Colonic mucosa (tissue), 4 donors: Measurements from ENCODE around the gene TFB1M. TPM values are rescaled to one million over a fixed set of nuclear protein-coding genes. Genes with fewer than 3 reads are reported as not detected.

ENCODE experiments used
- DNase-seq: peaks from one replicate; pipeline ENCODE4 v3.0.0-alpha.2; 2020
- H3K27ac ChIP-seq: fragments of 200-600 bp; one replicate; pipeline ENCODE4 v1.8.0; 2021
- H3K27me3 ChIP-seq: fragments of 200-600 bp; one replicate; pipeline ENCODE4 v1.8.0; 2021
- H3K36me3 ChIP-seq: fragments of 200-600 bp; one replicate; pipeline ENCODE4 v1.8.0; 2021
- H3K4me1 ChIP-seq: fragments of 200-600 bp; one replicate; pipeline ENCODE4 v1.8.0; 2021; ENCODE audit warnings: mild to moderate bottlenecking
- H3K4me3 ChIP-seq: fragments of 200-600 bp; one replicate; pipeline ENCODE4 v1.8.0; 2021
- H3K9ac ChIP-seq, 2 donors: one replicate each; pipeline ENCODE4 v1.7.0; 2013; ENCODE audit warnings: control low read depth in 2 of 2, low read depth in 2 of 2, low read length in 2 of 2
- H3K9me3 ChIP-seq: fragments of 200-600 bp; one replicate; pipeline ENCODE4 v1.8.0; 2021
- intact Hi-C: fragments of 100-400 bp; cut with DNase I; formaldehyde crosslinking; loops from one replicate; pipeline ENCODE4 v1.14.1; 2022
- total RNA-seq, 2 donors: library from RNA; stranded (reverse); fragmentation: NEBNext Ultra II Directional in 1 of 2; extraction: Animal tissue kit (Norgen Biotek cat#: 25700) in 1 of 2; gene quantifications; one replicate each; pipeline ENCODE4 v1.2.1, GENCODE V29; 2021
- TF ChIP-seq, protein P1 (sequence below): fragments of 200-600 bp; IDR thresholded peaks from one replicate; pipeline ENCODE4 v1.8.0; 2022; ENCODE audit warnings: antibody characterized with exemption, mild to moderate bottlenecking
- donor health status: healthy.
- donor health status: DM: no; HTN: no; CAD: no.
- donor health status: DM: no; HTN: no; CAD: no.

Gene TFB1M
- total RNA-seq, 2 donors from 2014 or later, result 17.8 to 27.9 TPM

DNA sequence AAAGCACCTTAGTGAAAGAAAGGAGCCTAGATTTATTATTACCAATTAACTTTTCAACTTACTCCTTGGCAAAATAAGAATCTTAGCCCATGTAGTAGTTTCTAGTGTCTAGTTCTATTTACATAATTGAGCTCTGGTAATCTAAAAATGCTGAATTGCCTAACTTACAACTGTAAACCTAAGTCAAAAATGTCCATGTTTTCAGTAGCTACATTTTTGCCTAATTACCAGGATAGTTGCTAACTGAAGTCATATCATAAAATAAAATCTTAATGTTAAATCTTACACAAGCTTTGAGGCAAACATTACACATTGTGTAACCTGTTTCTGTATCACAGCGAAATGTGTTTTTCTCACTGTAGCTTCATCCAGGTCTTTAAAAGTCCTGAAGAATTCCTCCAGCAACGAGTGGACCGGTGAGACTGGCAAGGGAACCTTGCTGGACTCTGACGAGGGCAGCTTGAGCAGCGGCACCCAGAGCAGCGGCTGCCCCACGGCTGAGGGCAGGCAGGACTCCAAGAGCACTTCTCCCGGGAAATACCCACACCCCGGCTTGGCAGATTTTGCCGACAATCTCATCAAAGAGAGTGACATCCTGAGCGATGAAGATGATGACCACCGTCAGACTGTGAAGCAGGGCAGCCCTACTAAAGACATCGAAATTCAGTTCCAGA lies 58.0 kb downstream of the TFB1M start:
- Histone ChIP-seq H3K27ac (no peak overlapping the region), H3K27me3 (no peaks in the 10 kb centered on the region), H3K36me3 (no peaks in the 10 kb centered on the region), H3K9me3 (no peaks in the 10 kb centered on the region), H3K4me1 (no peaks in the 10 kb centered on the region), H3K4me3 (no peak overlapping the region), H3K9ac (no peak overlapping the region)
- intact Hi-C loops, result no loop called here
- TF ChIP-seq, protein P1, sequence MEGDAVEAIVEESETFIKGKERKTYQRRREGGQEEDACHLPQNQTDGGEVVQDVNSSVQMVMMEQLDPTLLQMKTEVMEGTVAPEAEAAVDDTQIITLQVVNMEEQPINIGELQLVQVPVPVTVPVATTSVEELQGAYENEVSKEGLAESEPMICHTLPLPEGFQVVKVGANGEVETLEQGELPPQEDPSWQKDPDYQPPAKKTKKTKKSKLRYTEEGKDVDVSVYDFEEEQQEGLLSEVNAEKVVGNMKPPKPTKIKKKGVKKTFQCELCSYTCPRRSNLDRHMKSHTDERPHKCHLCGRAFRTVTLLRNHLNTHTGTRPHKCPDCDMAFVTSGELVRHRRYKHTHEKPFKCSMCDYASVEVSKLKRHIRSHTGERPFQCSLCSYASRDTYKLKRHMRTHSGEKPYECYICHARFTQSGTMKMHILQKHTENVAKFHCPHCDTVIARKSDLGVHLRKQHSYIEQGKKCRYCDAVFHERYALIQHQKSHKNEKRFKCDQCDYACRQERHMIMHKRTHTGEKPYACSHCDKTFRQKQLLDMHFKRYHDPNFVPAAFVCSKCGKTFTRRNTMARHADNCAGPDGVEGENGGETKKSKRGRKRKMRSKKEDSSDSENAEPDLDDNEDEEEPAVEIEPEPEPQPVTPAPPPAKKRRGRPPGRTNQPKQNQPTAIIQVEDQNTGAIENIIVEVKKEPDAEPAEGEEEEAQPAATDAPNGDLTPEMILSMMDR, result no peak
- no peak for DNase-seq

GRCh38 chr6:155254139-155254538 lies 60.1 kb downstream of the TFB1M start:
- no peak for DNase-seq
- no peaks in the 10 kb centered on the region for H3K27me3 ChIP-seq
- no peaks in the 10 kb centered on the region for H3K36me3 ChIP-seq
- intact Hi-C loops, result no loop called here
- no peaks in the 10 kb centered on the region for H3K9me3 ChIP-seq
- H3K27ac ChIP-seq, result no peak overlapping the region
- H3K4me3 ChIP-seq, result no peak overlapping the region
- H3K9ac ChIP-seq, result no peak overlapping the region
- H3K4me1 ChIP-seq, result no peaks in the 10 kb centered on the region
- TF ChIP-seq, protein P1, result no peak

- Histone ChIP-seq H3K27me3 (no peaks in the 10 kb centered on the region), H3K9me3 (no peaks in the 10 kb centered on the region), H3K4me3 (no peak overlapping the region), H3K36me3 (no peaks in the 10 kb centered on the region), H3K27ac (no peak overlapping the region), H3K4me1 (no peaks in the 10 kb centered on the region), H3K9ac (no peak overlapping the region)
- TF ChIP-seq, protein P1, result no peak
- no peak for DNase-seq
- intact Hi-C loops, result no loop called here
Measured at GRCh38 chr6:155253337-155253736, 60.9 kb downstream of the TFB1M start.

GRCh38 chr6:155252581-155252980 lies 61.7 kb downstream of the TFB1M start:
- intact Hi-C loops, result no loop called here

DNA sequence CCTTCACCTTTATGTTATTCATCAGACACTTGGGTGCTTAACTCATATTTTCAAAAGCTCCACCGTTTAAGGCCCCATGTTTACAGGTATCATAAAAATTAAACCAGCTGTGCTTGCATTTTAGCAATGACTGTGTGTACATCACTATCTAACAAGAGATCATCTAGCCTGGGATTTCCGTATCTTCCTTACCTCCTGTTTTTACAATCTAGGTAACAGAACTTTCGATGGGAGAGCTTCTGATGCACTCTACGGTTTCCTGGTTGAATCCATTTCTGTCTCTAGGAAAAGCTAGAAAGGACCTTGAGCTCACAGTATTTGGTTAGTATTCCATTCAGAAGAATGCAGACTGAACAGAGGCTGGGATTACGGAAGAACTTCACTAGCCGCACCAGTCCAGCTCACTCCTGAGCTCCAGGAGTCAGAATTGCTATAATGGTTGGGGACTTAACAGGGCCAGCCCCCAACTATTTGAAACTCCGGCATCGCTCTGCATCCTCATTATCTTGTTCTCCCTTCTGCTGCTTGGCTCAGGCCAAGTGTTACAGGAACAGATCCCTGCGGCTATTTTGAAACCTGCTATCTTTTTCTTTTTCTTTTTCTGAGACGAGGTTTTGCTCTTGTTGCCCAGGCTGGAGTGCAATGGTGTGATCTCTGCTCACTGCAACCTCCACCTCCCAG lies 63.4 kb downstream of the TFB1M start:
- Histone ChIP-seq H3K27me3 (no peaks in the 10 kb centered on the region), H3K4me3 (no peak overlapping the region), H3K27ac (no peak overlapping the region), H3K9ac (no peak overlapping the region), H3K36me3 (no peaks in the 10 kb centered on the region), H3K4me1 (no peaks in the 10 kb centered on the region), H3K9me3 (no peaks in the 10 kb centered on the region)
- TF ChIP-seq, protein P1, result no peak
- intact Hi-C loops, result no loop called here
- no peak for DNase-seq

More at GRCh38 chr6:155252581-155252980, 61.7 kb downstream of the TFB1M start:
- Histone ChIP-seq H3K36me3 (no peaks in the 10 kb centered on the region), H3K27me3 (no peaks in the 10 kb centered on the region), H3K9ac (no peak overlapping the region), H3K27ac (no peak overlapping the region), H3K4me3 (no peak overlapping the region), H3K4me1 (no peaks in the 10 kb centered on the region), H3K9me3 (no peaks in the 10 kb centered on the region)
- no peak for DNase-seq
- TF ChIP-seq, protein P1, result no peak
